Neural crest cell (in vitro differentiated cells): ENCODE measurements around the gene DIP2C. TPM values are rescaled to one million over a fixed set of nuclear protein-coding genes. Genes with fewer than 3 reads are reported as not detected.

Experiments
- DNase-seq: peaks from one replicate; pipeline ENCODE4 v3.0.0; 2021; ENCODE audit warnings: low read depth, mixed read lengths, low spot score
- H3K27ac Mint-ChIP-seq: one replicate; pipeline ENCODE4 v1.8.0; 2021; ENCODE audit warnings: mild to moderate bottlenecking, mixed read lengths; ENCODE audit not compliant: unreplicated experiment
- H3K27me3 Mint-ChIP-seq: 2 replicates; pipeline ENCODE4 v1.8.0; 2021; ENCODE audit warnings: low read depth, mild to moderate bottlenecking, mixed read lengths
- H3K36me3 Mint-ChIP-seq: 2 replicates; pipeline ENCODE4 v1.8.0; 2021; ENCODE audit warnings: low read depth, mild to moderate bottlenecking, mixed read lengths
- H3K4me1 Mint-ChIP-seq: 2 replicates; pipeline ENCODE4 v1.8.0; 2021; ENCODE audit warnings: mixed read lengths
- H3K4me3 Mint-ChIP-seq: one replicate; pipeline ENCODE4 v1.8.0; 2021; ENCODE audit warnings: mild to moderate bottlenecking, mixed read lengths
- H3K9me3 Mint-ChIP-seq: 2 replicates; pipeline ENCODE4 v1.8.0; 2021; ENCODE audit warnings: mixed read lengths
- total RNA-seq: library from RNA; stranded (reverse); gene quantifications from 2 replicates; pipeline ENCODE4 v1.2.1, GENCODE V29; 2021
- TF ChIP-seq, protein P1 (sequence below): fragments of 200-600 bp; sonication (generic); conservative IDR thresholded peaks from 2 replicates; pipeline ENCODE4 v1.5.0; 2021; ENCODE audit warnings: antibody characterized with exemption, mild to moderate bottlenecking

The DIP2C gene
- total RNA-seq, 1 donor from 2014 or later = 21.7 TPM

GRCh38 chr10:640673-641045 lies 48.8 kb downstream of the DIP2C start:
- peaks cover 4% of the 10 kb centered on the region for H3K36me3 Mint-ChIP-seq
- no peak for DNase-seq
- TF ChIP-seq, protein P1, sequence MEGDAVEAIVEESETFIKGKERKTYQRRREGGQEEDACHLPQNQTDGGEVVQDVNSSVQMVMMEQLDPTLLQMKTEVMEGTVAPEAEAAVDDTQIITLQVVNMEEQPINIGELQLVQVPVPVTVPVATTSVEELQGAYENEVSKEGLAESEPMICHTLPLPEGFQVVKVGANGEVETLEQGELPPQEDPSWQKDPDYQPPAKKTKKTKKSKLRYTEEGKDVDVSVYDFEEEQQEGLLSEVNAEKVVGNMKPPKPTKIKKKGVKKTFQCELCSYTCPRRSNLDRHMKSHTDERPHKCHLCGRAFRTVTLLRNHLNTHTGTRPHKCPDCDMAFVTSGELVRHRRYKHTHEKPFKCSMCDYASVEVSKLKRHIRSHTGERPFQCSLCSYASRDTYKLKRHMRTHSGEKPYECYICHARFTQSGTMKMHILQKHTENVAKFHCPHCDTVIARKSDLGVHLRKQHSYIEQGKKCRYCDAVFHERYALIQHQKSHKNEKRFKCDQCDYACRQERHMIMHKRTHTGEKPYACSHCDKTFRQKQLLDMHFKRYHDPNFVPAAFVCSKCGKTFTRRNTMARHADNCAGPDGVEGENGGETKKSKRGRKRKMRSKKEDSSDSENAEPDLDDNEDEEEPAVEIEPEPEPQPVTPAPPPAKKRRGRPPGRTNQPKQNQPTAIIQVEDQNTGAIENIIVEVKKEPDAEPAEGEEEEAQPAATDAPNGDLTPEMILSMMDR = no peak

DNA sequence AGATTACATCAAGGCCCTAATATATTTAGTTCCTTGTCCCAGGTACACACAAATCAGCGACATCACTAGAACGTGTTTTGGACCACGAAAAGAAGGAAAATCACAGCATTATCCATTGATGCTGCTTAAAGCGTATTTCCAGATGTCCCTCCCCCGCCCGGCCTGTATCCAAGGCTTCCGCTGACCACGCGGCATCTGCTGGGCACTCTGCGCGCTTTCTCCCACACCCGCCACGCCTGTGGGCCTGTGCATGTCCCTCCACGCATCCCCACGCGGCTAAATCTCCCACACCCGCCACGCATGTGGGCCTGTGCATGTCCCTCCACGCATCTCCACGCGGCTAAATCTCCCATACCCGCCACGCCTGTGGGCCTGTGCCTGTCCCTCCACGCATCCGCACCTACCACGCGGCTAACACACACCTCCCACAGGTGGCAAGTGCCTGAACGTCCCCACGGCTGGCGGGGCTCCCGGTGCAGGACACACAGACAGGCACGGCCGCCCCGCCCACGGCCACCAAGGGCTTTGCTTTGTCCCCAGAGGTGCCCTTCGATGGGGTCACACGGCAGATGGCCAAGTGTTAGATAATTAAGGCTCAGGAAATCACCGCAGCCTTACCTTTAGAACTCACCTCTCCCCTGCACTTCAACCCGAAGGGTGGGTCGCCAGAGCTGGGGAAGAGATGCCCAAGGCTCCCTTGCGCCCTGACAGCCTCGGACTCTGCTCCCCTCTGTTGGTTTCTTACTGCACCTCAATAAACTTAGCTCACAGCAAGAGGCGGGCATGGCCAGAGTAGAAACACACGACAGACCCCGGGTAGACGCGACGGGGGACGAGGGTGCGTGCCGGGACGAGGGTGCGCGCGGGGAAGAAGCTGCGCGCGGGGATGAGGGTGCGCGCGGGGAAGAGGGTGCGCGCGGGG lies 49.5 kb downstream of the DIP2C start:
- H3K4me1 Mint-ChIP-seq = peaks cover 35% of the 10 kb centered on the region
- TF ChIP-seq, protein P1 = no peak
- DNase-seq = no peak
- H3K4me3 Mint-ChIP-seq = no peak overlapping the region
- H3K9me3 Mint-ChIP-seq = no peaks in the 10 kb centered on the region
- H3K27me3 Mint-ChIP-seq = no peaks in the 10 kb centered on the region
- peaks cover 4% of the 10 kb centered on the region for H3K36me3 Mint-ChIP-seq
- no peak overlapping the region for H3K27ac Mint-ChIP-seq

More at GRCh38 chr10:640673-641045, 48.8 kb downstream of the DIP2C start:
- no peaks in the 10 kb centered on the region for H3K27me3 Mint-ChIP-seq
- H3K9me3 Mint-ChIP-seq = no peaks in the 10 kb centered on the region
- no peak overlapping the region for H3K27ac Mint-ChIP-seq
- H3K4me3 Mint-ChIP-seq = no peak overlapping the region
- H3K4me1 Mint-ChIP-seq = peaks cover 35% of the 10 kb centered on the region

DNA sequence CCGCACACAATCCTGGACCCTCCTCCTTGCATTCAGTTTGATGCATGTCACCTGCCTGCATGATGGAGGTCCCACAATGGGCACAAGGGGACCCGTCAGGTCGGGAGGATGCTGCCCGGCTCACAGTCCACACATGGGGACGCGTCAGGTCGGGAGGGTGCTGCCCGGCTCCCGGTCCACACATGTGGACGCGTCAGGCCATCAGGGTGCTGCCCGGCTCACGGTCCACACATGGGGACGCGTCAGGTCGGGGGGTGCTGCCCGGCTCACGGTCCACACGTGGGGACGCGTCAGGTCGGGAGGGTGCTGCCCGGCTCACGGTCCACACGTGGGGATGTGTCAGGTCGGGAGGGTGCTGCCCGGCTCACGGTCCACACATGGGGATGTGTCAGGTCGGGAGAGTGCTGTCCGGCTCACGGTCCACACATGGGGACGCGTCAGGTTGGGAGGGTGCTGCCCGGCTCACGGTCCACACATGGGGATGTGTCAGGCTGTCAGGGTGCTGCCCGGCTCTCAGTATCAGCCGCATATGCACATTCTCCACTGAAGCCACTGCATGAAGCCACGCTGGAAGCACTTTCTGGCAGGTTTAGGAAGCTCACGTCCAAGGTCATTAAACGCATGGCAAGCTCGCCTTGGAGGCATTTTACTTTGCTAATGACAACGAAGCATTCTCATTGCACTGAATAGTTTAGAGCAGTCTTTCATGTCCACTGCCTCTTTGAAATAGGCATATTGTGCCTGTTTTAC lies 50.3 kb downstream of the DIP2C start:
- Mint-ChIP-seq H3K4me1 (peaks cover 39% of the 10 kb centered on the region), H3K9me3 (no peaks in the 10 kb centered on the region), H3K27me3 (no peaks in the 10 kb centered on the region), H3K36me3 (no peaks in the 10 kb centered on the region), H3K4me3 (no peak overlapping the region), H3K27ac (no peak overlapping the region)
- DNase-seq = no peak
- TF ChIP-seq, protein P1 = no peak

GRCh38 chr10:637771-638195 lies 51.7 kb downstream of the DIP2C start:
- H3K4me3 Mint-ChIP-seq = no peak overlapping the region
- TF ChIP-seq, protein P1 = no peak
- no peak for DNase-seq
- H3K4me1 Mint-ChIP-seq = peaks cover 41% of the 10 kb centered on the region
- peak overlapping the region; percentile 84 for H3K27ac Mint-ChIP-seq
- no peaks in the 10 kb centered on the region for H3K9me3 Mint-ChIP-seq
- H3K36me3 Mint-ChIP-seq = no peaks in the 10 kb centered on the region
- H3K27me3 Mint-ChIP-seq = no peaks in the 10 kb centered on the region

- no peaks in the 10 kb centered on the region for H3K9me3 Mint-ChIP-seq
- H3K27me3 Mint-ChIP-seq = no peaks in the 10 kb centered on the region
- no peak overlapping the region for H3K4me3 Mint-ChIP-seq
- TF ChIP-seq, protein P1 = no peak
- DNase-seq = no peak
- no peak overlapping the region for H3K27ac Mint-ChIP-seq
- H3K4me1 Mint-ChIP-seq = peaks cover 37% of the 10 kb centered on the region
- no peaks in the 10 kb centered on the region for H3K36me3 Mint-ChIP-seq
Measured at GRCh38 chr10:637221-637620, 52.2 kb downstream of the DIP2C start.
